ENCODE results near the gene PPFIA4. TPM values are rescaled to one million over a fixed set of nuclear protein-coding genes. Genes with fewer than 3 reads are reported as not detected.

PPFIA4 gene
- total RNA-seq, 1 donor from 2014 or later, result 1.3 TPM

DNA sequence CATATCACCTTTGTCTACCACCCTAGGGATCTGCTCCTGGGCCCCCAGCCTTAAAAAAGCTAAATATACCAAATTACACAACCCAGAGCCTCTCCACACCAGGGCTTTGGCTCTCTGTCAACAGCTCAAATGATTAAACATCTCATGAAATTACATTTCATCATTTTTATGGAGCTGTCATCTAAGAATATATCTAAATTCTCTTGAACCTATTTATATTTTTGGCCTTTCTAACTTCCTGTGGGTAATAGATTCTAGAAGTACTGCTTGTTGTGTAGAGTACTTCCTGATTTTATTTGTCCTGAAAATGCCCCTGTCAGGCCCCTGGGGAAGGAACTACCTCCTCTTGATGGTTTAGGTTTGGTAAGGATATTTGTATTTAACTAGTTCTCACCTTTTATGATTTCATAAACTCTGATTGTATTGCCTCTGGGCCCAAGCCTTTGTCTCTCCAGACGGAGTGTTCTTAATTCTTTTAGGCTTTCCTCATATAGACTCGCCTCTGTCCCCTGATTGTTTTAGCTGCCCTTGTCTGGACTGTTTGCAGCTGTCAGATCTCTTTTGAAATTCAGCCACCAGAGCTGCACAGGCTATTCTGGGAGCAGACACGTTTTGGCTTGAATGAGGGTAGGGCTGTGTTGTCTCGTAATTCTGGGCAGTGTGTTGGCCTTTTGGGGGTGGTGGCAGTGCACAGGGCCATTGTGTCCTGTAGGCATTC, 42.9 kb downstream of the PPFIA4 start:
- peak; percentile 56 for ATAC-seq
- TF ChIP-seq, protein P1, sequence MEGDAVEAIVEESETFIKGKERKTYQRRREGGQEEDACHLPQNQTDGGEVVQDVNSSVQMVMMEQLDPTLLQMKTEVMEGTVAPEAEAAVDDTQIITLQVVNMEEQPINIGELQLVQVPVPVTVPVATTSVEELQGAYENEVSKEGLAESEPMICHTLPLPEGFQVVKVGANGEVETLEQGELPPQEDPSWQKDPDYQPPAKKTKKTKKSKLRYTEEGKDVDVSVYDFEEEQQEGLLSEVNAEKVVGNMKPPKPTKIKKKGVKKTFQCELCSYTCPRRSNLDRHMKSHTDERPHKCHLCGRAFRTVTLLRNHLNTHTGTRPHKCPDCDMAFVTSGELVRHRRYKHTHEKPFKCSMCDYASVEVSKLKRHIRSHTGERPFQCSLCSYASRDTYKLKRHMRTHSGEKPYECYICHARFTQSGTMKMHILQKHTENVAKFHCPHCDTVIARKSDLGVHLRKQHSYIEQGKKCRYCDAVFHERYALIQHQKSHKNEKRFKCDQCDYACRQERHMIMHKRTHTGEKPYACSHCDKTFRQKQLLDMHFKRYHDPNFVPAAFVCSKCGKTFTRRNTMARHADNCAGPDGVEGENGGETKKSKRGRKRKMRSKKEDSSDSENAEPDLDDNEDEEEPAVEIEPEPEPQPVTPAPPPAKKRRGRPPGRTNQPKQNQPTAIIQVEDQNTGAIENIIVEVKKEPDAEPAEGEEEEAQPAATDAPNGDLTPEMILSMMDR (IDR thresholded peaks at IDR 0.05), result no peak

DNA sequence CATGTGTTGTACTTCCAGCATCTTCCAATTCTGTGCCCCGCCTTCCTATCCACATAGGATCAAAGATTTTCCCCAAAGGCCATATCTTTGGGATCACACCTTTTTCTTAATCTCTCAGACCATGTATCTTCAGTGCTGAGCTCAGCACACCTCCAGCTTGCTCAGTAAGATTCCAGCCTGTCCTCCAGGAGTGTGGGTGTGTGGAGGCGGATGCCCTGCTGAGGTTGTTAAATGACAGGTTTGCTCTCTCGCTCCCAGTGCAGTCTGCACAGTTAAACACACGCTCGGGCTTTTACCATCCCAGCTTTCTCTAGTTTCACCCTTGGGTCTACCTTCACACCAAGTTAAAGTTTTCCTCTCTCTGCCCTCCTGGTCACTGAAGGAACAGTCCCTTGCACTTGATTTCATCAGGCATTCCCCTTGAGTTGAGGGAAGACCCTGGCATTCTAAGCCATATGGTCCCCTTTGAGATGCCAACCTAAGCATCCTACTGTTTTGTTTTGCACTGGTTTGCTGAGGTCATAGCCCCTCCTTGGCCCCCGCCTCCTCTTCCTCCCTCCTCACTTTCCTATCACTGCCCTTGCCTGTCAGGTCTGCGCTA, 45.8 kb downstream of the PPFIA4 start:
- intact Hi-C loops (cut with DNase I), result no loop called here
- H3K36me3 ChIP-seq, result no peaks in the 10 kb centered on the region
- peaks cover 20% of the 10 kb centered on the region for H3K4me1 ChIP-seq
- H3K9me3 ChIP-seq, result no peaks in the 10 kb centered on the region
- TF ChIP-seq, protein P1 (IDR thresholded peaks at IDR 0.05), result no peak
- no peak overlapping the region for H3K27ac ChIP-seq
- peaks cover 7% of the 10 kb centered on the region for H3K27me3 ChIP-seq
- DNase-seq, result peak; percentile 16
- no peak for ATAC-seq
- no peak overlapping the region for H3K4me3 ChIP-seq

More for the DNA sequence above, 42.9 kb downstream of the PPFIA4 start:
- Histone ChIP-seq H3K9me3 (no peaks in the 10 kb centered on the region), H3K36me3 (no peaks in the 10 kb centered on the region), H3K4me1 (peaks cover 12% of the 10 kb centered on the region), H3K4me3 (no peak overlapping the region), H3K27ac (peak overlapping the region; percentile 59), H3K27me3 (no peaks in the 10 kb centered on the region)
- no peak for DNase-seq
- intact Hi-C loops (cut with DNase I), result no loop called here

DNA sequence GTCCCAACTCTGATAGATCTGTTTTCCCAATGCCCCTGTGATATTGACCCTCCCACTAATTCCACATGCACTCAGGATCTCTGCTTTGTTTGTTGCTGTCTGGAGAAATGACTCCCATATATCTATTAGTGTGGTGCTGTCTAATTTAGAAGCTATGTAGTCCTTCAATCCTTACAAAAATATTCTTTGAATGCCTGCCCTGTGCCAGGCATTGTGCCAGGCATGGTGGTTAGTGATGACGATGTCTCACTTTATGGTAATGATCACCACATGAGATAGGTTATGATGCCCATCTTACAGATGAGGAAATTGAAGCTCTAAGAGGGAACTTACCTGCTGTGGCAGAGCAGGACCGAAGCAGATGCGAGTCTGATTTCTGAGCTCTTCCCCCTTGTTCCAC, 46.6 kb downstream of the PPFIA4 start:
- peaks cover 7% of the 10 kb centered on the region for H3K27me3 ChIP-seq
- H3K4me1 ChIP-seq, result peaks cover 20% of the 10 kb centered on the region
- H3K4me3 ChIP-seq, result no peak overlapping the region
- TF ChIP-seq, protein P1 (IDR thresholded peaks at IDR 0.05), result no peak
- no peaks in the 10 kb centered on the region for H3K9me3 ChIP-seq
- intact Hi-C loops (cut with DNase I), result no loop called here
- H3K36me3 ChIP-seq, result no peaks in the 10 kb centered on the region
- no peak for DNase-seq
- ATAC-seq, result no peak
- no peak overlapping the region for H3K27ac ChIP-seq

DNA sequence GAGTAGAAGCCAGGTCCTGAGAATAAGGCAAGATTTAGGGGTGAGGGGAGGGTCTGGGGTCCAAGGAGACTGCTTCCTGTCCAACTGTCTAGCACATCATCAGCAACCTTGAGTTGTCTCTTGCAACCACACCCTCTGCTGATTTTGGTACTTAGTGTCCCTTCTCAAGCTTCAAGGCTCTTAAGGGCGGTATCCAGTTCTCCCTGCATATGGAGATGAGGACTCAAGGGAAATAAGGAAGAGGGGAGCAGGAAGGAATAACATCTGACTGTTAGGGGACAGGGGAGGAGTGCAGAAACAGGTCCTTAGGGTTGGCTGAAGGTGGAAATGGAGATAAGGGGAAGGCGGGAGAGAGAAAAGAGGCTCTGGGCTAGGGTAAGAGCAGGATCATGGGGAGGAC, 47.2 kb downstream of the PPFIA4 start:
- DNase-seq, result no peak
- Histone ChIP-seq H3K27ac (no peak overlapping the region), H3K27me3 (peaks cover 7% of the 10 kb centered on the region), H3K9me3 (no peaks in the 10 kb centered on the region), H3K36me3 (no peaks in the 10 kb centered on the region), H3K4me3 (no peak overlapping the region), H3K4me1 (peaks cover 20% of the 10 kb centered on the region)
- ATAC-seq, result no peak
- TF ChIP-seq, protein P1 (IDR thresholded peaks at IDR 0.05), result no peak
- intact Hi-C loops (cut with DNase I), result no loop called here

DNA sequence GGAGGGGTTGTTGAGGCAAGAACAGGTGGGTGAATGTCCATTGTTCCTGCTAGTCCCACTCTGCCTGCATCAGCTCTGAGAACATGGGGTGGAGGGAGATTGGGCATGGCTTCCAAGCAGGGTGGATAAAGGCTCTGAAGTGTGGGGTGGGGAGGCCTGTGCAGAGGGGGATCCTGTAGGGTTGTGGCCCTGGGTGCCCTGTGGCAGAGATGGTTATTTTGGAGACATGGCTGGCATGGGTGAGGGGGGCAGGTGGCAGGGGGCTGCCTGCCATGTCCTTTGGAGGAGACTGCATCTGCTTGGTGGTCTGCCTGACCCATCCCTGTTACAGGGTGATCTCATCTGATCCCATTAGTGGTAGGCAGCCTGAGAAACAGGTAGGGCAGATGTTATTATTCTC, 48.3 kb downstream of the PPFIA4 start:
- TF ChIP-seq, protein P1 (IDR thresholded peaks at IDR 0.05), result no peak
- DNase-seq (no peak), ATAC-seq (no peak)
- H3K4me3 ChIP-seq, result no peak overlapping the region
- H3K9me3 ChIP-seq, result no peaks in the 10 kb centered on the region
- peaks cover 10% of the 10 kb centered on the region for H3K4me1 ChIP-seq
- H3K27me3 ChIP-seq, result peaks cover 7% of the 10 kb centered on the region
- H3K27ac ChIP-seq, result no peak overlapping the region
- intact Hi-C loops (cut with DNase I), result no loop called here
- H3K36me3 ChIP-seq, result no peaks in the 10 kb centered on the region

Data from upper lobe of right lung (tissue), 1 donor.